Nephron progenitor cell (in vitro differentiated cells): Measurements from ENCODE around the gene BATF.

Experiments
- DNase-seq: peaks from one replicate; pipeline ENCODE4 v3.0.0; 2021
- H3K27ac Mint-ChIP-seq: 2 replicates; pipeline ENCODE4 v1.8.0; 2021; ENCODE audit warnings: mild to moderate bottlenecking, moderate library complexity, mixed read lengths
- H3K27me3 Mint-ChIP-seq: 2 replicates; pipeline ENCODE4 v1.8.0; 2021; ENCODE audit warnings: mild to moderate bottlenecking, low read depth, mixed read lengths; ENCODE audit not compliant: poor library complexity
- H3K36me3 Mint-ChIP-seq: 2 replicates; pipeline ENCODE4 v1.8.0; 2021; ENCODE audit warnings: low read depth, mixed read lengths
- H3K4me1 Mint-ChIP-seq: 2 replicates; pipeline ENCODE4 v1.8.0; 2021; ENCODE audit warnings: mixed read lengths
- H3K4me3 Mint-ChIP-seq: 2 replicates; pipeline ENCODE4 v1.8.0; 2021; ENCODE audit warnings: mild to moderate bottlenecking, moderate library complexity, mixed read lengths
- H3K9me3 Mint-ChIP-seq: 2 replicates; pipeline ENCODE4 v1.8.0; 2021; ENCODE audit warnings: mild to moderate bottlenecking, moderate library complexity, mixed read lengths
- CTCF ChIP-seq: fragments of 200-600 bp; sonication (generic); IDR thresholded peaks from 2 replicates; pipeline ENCODE4 v1.5.0; 2021; ENCODE audit warnings: antibody characterized with exemption

The BATF gene

GRCh38 chr14:75587388-75587787 lies 65.1 kb downstream of the BATF start:
- Mint-ChIP-seq H3K4me1 (peaks cover 9% of the 10 kb centered on the region), H3K9me3 (peaks cover 21% of the 10 kb centered on the region), H3K27ac (no peak overlapping the region), H3K27me3 (peaks cover 9% of the 10 kb centered on the region), H3K4me3 (no peak overlapping the region), H3K36me3 (no peaks in the 10 kb centered on the region)
- DNase-seq = no peak
- no peak for TF ChIP-seq CTCF

DNA sequence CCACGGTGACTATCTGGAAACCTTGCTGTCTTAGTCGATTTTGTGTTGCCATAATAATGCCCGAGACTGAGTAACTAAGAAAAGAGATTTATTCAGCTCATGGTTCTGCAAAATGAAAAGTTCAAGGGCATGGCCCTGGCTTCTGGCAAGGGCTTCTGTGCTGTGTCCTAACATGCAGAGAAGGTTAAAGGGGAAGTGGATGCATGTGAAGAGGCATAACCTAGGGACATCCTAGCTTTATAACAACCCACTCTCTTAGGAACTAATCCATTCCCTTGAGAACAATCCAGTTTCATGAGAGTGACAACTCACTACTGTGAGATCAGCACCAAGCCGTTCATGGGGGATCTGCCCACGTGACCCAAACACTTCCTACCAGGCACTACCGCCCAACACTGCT lies 67.7 kb downstream of the BATF start:
- peaks cover 33% of the 10 kb centered on the region for H3K9me3 Mint-ChIP-seq
- H3K27ac Mint-ChIP-seq = no peak overlapping the region
- H3K36me3 Mint-ChIP-seq = peaks cover 6% of the 10 kb centered on the region
- H3K27me3 Mint-ChIP-seq = peaks cover 10% of the 10 kb centered on the region
- no peak for TF ChIP-seq CTCF
- no peak overlapping the region for H3K4me3 Mint-ChIP-seq
- no peak for DNase-seq
- peaks cover 3% of the 10 kb centered on the region for H3K4me1 Mint-ChIP-seq

DNA sequence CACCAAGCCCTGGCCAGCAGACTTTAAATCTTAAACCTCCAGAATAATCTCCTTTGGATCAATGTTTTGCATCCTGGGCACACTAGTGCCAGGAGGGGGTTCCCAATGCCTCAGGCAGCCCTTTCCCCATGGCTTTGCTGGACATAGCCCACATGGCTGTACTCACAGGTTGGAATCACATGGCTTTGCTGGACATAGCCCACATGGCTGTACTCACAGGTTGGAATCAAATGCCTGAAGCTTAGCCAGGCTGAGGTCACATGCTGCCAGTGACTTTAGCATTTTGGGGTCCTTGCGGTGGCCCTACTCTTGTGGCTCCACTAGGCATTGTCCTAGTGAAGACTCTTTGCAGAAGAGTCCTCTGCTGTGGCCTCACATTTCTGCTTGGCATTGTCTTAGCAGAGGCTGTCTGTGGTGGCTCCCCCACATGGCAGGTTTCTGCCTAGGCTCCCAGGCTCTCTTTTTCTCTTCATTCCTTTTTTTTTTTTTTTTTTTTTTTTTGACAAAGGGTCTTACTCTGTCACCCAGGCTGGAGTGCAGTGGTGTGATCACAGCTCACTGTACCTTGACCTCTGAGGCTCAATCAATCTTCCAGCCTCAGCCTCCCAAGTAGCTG lies 69.2 kb downstream of the BATF start:
- Mint-ChIP-seq H3K4me3 (no peak overlapping the region), H3K27me3 (peaks cover 5% of the 10 kb centered on the region), H3K36me3 (peaks cover 6% of the 10 kb centered on the region), H3K27ac (no peak overlapping the region), H3K9me3 (peaks cover 33% of the 10 kb centered on the region), H3K4me1 (no peaks in the 10 kb centered on the region)
- TF ChIP-seq CTCF = no peak
- no peak for DNase-seq

- no peak for DNase-seq
- peaks cover 5% of the 10 kb centered on the region for H3K27me3 Mint-ChIP-seq
- peaks cover 6% of the 10 kb centered on the region for H3K36me3 Mint-ChIP-seq
- no peaks in the 10 kb centered on the region for H3K4me1 Mint-ChIP-seq
- TF ChIP-seq CTCF = no peak
- H3K4me3 Mint-ChIP-seq = no peak overlapping the region
- H3K9me3 Mint-ChIP-seq = peaks cover 33% of the 10 kb centered on the region
- no peak overlapping the region for H3K27ac Mint-ChIP-seq
Measured at GRCh38 chr14:75591987-75592575, 69.8 kb downstream of the BATF start.

DNA sequence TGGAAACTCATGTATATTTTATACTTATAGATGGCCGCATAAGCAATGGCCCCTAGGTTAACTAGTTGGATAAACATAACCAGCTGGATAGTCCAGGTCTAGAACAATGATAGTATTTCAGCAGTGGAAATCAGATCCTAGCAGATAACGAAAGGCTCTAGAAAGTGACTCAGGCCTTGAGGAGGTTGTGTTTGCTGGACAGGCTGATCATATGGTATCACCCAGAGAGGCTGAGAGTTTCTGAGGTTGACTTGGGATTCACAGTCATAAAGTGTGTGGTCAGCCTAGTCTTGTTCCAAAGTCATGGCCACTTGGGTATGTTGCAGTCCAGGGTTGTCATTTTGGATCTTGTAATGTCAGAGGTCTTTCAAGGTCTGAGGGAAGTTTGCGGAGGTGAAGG lies 73.0 kb downstream of the BATF start:
- Mint-ChIP-seq H3K27ac (no peak overlapping the region), H3K27me3 (peaks cover 5% of the 10 kb centered on the region)

More for the DNA sequence above, 73.0 kb downstream of the BATF start:
- TF ChIP-seq CTCF = no peak
- no peak for DNase-seq
- Mint-ChIP-seq H3K36me3 (peaks cover 6% of the 10 kb centered on the region), H3K4me1 (peaks cover 6% of the 10 kb centered on the region), H3K4me3 (no peak overlapping the region), H3K9me3 (peaks cover 31% of the 10 kb centered on the region)
